Adrenal gland (tissue), 12 donors: ENCODE measurements around the gene KLC1. TPM values are rescaled to one million over a fixed set of nuclear protein-coding genes. Genes with fewer than 3 reads are reported as not detected.

Source experiments
- DNase-seq, 7 donors: peaks; one replicate each; pipeline ENCODE4 v3.0.0-alpha.2; 2019 to 2020
- H3K27ac ChIP-seq, 5 donors: fragments of 200-600 bp; sonication (generic) in 4 of 5; 1 replicate in 3 of 5; 2 replicates in 2 of 5; pipeline versions ENCODE4 v1.5.1 to v1.8.0; 2016 to 2020; ENCODE audit warnings: mild to moderate bottlenecking in 1 of 5
- H3K27me3 ChIP-seq: fragments of 200-600 bp; 2 replicates; pipeline ENCODE4 v1.8.0; 2021
- H3K36me3 ChIP-seq, 2 donors: fragments of 200-600 bp; replicated peaks in 1 of 2; 1 replicate in 1 of 2; 2 replicates in 1 of 2; pipeline versions ENCODE4 v1.5.1 to v1.8.0; 2018 to 2022
- H3K4me1 ChIP-seq, 2 donors: fragments of 200-600 bp; replicated peaks in 1 of 2; 1 replicate in 1 of 2; 2 replicates in 1 of 2; pipeline versions ENCODE4 v1.5.1 to v1.8.0; 2018 to 2021
- H3K4me3 ChIP-seq, 4 donors: fragments of 200-600 bp; sonication (generic) in 3 of 4; one replicate each; pipeline ENCODE4 v1.5.1; 2016 to 2018
- H3K9me3 ChIP-seq, 3 donors: fragments of 200-600 bp; sonication (generic) in 1 of 3; replicated peaks in 1 of 3; 1 replicate in 2 of 3; 2 replicates in 1 of 3; pipeline versions ENCODE4 v1.5.1 to v1.8.0; 2016 to 2021
- CTCF ChIP-seq, 6 experiments: fragments of 450-650 bp in 4 of 6; fragments of 200-600 bp in 2 of 6; sonication (generic) in 1 of 6; IDR thresholded peaks; 1 replicate in 5 of 6; 2 replicates in 1 of 6; pipeline versions ENCODE4 v1.5.1 to v1.8.0; 2016 to 2021; ENCODE audit warnings: antibody characterized with exemption in 6 of 6, mild to moderate bottlenecking in 2 of 6, moderate library complexity in 1 of 6
- POLR2A ChIP-seq, 2 donors: fragments of 450-650 bp; IDR thresholded peaks; one replicate each; pipeline ENCODE4 v1.6.1; 2017; ENCODE audit warnings: antibody characterized with exemption in 2 of 2, mild to moderate bottlenecking in 2 of 2, moderate library complexity in 1 of 2
- WGBS, 4 donors: extraction: QIAGEN DNeasy Blood & Tissue Kit in 2 of 4; methylation state at CpG; one replicate each; pipeline versions ENCODE4 v1.1.5 to v1.1.7; 2013 to 2017; 5-methylcytosine and 5-hydroxymethylcytosine counted together
- intact Hi-C, 2 donors: fragments of 100-400 bp; cut with DNase I; formaldehyde crosslinking; loops; one replicate each; pipeline versions ENCODE4 v1.14.1 to v1.15.0; 2022 to 2023
- polyA plus RNA-seq, 3 donors: library from polyadenylated mRNA; stranded (reverse); fragments of 200-250 nt in 2 of 3; fragments of 350-450 nt in 1 of 3; fragmentation: Illumina TruSeq in 1 of 3; extraction: RNeasy Lipid Tissue Mini Kit (QIAGEN cat#74804) in 1 of 3; gene quantifications; one replicate each; pipeline ENCODE4 v1.2.3, GENCODE V29; 2013 to 2014
- small RNA-seq, 2 donors: library from RNA; depleted of rRNA; stranded (forward); fragments of <200 nt; gene quantifications; one replicate each; pipeline ENCODE3, GENCODE V24; 2016
- total RNA-seq, 9 donors: library from RNA; depleted of rRNA in 4 of 9; stranded (reverse); fragments of >200 nt in 4 of 9; fragments of 120-200 nt in 1 of 9; fragmentation: NEBNext Ultra II Directional in 1 of 9; extraction: Animal tissue kit (Norgen Biotek cat#: 25700) in 1 of 9; gene quantifications; one replicate each; pipeline versions ENCODE4 v1.1.0 to v1.2.4, GENCODE V29; 2013 to 2023
- donor health status: healthy with polysubstance abuse.
- donor health status: Bipolar disorder and iron deficiency.
- donor health status: DM: yes; HTN: yes; CAD: no.
- donor health status: DM: no; HTN: no; CAD: no.
- donor health status: DM: no; HTN: no; CAD: no.
- donor health status: DM: yes; HTN: yes; CAD: no.

Gene KLC1
- total and polyA plus RNA-seq, 12 donors: 70.7 to 248 (median 125) TPM

GRCh38 chr14:103749452-103749851, 120.4 kb downstream of the KLC1 start:
- no peaks in the 10 kb centered on the region for H3K27me3 ChIP-seq
- TF ChIP-seq POLR2A (IDR thresholded peaks at IDR 0.05): no peak
- no peak for TF ChIP-seq CTCF (IDR thresholded peaks at IDR 0.05)
- no peak overlapping the region for H3K4me3 ChIP-seq
- peaks cover 0 to 15% of the 10 kb centered on the region in 2 donors for H3K36me3 ChIP-seq
- 91 to 93% (median 92%) methylated on average over 5 of the region's 5 CpGs for WGBS, 4 donors
- no peaks in the 10 kb centered on the region for H3K4me1 ChIP-seq
- peak in 1 of 7 donors; percentile 18 for DNase-seq
- intact Hi-C loops: no loop called here
- H3K9me3 ChIP-seq: no peaks in the 10 kb centered on the region
- H3K27ac ChIP-seq: no peak overlapping the region

- no peak for DNase-seq
- TF ChIP-seq POLR2A (IDR thresholded peaks at IDR 0.05): no peak
- peak in 1 of 6 experiments; percentile 15 for TF ChIP-seq CTCF (IDR thresholded peaks at IDR 0.05)
- Histone ChIP-seq H3K4me1 (no peaks in the 10 kb centered on the region), H3K9me3 (no peaks in the 10 kb centered on the region), H3K36me3 (peaks cover 0 to 15% of the 10 kb centered on the region in 2 donors), H3K27ac (no peak overlapping the region), H3K27me3 (no peaks in the 10 kb centered on the region), H3K4me3 (no peak overlapping the region)
- intact Hi-C loops: no loop called here
- WGBS, 4 donors: 89 to 91% (median 89%) methylated on average over 5 of the region's 5 CpGs
Measured at GRCh38 chr14:103749860-103750259, 120.8 kb downstream of the KLC1 start.

Small RNA genes within 50 kb of the gene (small RNA-seq; reads per million reads assigned to genes)
- gene RF00019: 0 reads per million in 2 donors

Other genes with a start within 250 kb of the KLC1 start
- gene MARK3, start 243.8 kb upstream of the KLC1 start, total RNA-seq: 100 to 1,000 TPM in 3 of 9 donors, 10 to 100 TPM in 6; 73.1 to 144 (median 94.4) TPM
- gene MARK3, start 243.8 kb upstream of the KLC1 start, polyA plus RNA-seq: 100 to 1,000 TPM in 2 of 3 donors, 10 to 100 TPM in 1; 89.5 to 233 (median 172) TPM
- 100 to 1,000 TPM in 8 of 9 donors, 10 to 100 TPM in 1; 95.6 to 410 (median 188) TPM for gene CKB, start 106.4 kb upstream of the KLC1 start, total RNA-seq
- gene CKB, start 106.4 kb upstream of the KLC1 start, polyA plus RNA-seq: 100 to 1,000 TPM in 2 of 3 donors, 10 to 100 TPM in 1; 11.0 to 383 (median 303) TPM
- gene TRMT61A, start 100.0 kb upstream of the KLC1 start, total RNA-seq: 10 to 100 TPM in 7 of 9 donors, 1 to 10 TPM in 2; 7.9 to 18.1 (median 12.7) TPM
- 10 to 100 TPM in 2 of 3 donors, 1 to 10 TPM in 1; 2.5 to 26.0 (median 17.1) TPM for gene TRMT61A, start 100.0 kb upstream of the KLC1 start, polyA plus RNA-seq
- 10 to 100 TPM; 16.7 to 33.5 (median 24.8) TPM for gene BAG5, start 66.6 kb upstream of the KLC1 start, total RNA-seq
- gene BAG5, start 66.6 kb upstream of the KLC1 start, polyA plus RNA-seq: 10 to 100 TPM in 1 of 3 donors, 1 to 10 TPM in 2; 5.2 to 28.4 (median 5.6) TPM
- gene COA8, start 66.3 kb upstream of the KLC1 start, total RNA-seq: 10 to 100 TPM in 8 of 9 donors, 1 to 10 TPM in 1; 4.9 to 49.2 (median 32.0) TPM
- gene COA8, start 66.3 kb upstream of the KLC1 start, polyA plus RNA-seq: 10 to 100 TPM; 29.7 to 59.6 (median 58.8) TPM
- gene XRCC3, start 86.2 kb downstream of the KLC1 start, total RNA-seq: 10 to 100 TPM in 1 of 9 donors, 1 to 10 TPM in 8; 1.3 to 10.2 (median 5.4) TPM
- gene XRCC3, start 86.2 kb downstream of the KLC1 start, polyA plus RNA-seq: 1 to 10 TPM; 2.8 to 5.1 (median 5.0) TPM
- 10 to 100 TPM; 20.9 to 71.4 (median 49.8) TPM for gene ZFYVE21, start 86.6 kb downstream of the KLC1 start, total RNA-seq
- gene ZFYVE21, start 86.6 kb downstream of the KLC1 start, polyA plus RNA-seq: 10 to 100 TPM; 21.9 to 41.4 (median 39.1) TPM
- 10 to 100 TPM in 8 of 9 donors, 1 to 10 TPM in 1; 9.6 to 42.4 (median 24.6) TPM for gene PPP1R13B, start 218.4 kb downstream of the KLC1 start, total RNA-seq
- 10 to 100 TPM; 14.6 to 24.8 (median 17.0) TPM for gene PPP1R13B, start 218.4 kb downstream of the KLC1 start, polyA plus RNA-seq